ENCODE measurements around the gene XPNPEP2. TPM values are rescaled to one million over a fixed set of nuclear protein-coding genes. Genes with fewer than 3 reads are reported as not detected.

XPNPEP2 gene
- total RNA-seq, 1 donor from 2014 or later, result not detected

DNA sequence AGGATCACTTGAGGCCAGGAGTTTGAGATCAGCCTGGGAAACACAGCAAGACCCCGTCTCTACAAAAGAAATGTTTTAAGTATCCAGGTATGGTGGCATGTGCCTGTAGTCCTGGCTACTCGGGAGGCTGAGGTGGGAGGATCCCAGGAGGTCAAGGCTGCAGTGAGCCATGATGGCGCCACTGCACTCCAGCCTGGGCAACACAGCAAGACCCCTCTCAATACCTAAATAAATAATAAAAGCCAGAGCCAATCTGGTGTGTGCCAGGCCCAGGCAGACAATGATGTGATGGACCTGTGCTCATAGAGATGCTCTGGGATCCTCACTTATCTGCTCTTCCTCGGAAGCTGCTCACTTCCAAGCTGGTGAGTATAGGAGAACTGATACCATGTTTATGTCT is 22.8 kb downstream of the XPNPEP2 start:
- TF ChIP-seq, protein P1, sequence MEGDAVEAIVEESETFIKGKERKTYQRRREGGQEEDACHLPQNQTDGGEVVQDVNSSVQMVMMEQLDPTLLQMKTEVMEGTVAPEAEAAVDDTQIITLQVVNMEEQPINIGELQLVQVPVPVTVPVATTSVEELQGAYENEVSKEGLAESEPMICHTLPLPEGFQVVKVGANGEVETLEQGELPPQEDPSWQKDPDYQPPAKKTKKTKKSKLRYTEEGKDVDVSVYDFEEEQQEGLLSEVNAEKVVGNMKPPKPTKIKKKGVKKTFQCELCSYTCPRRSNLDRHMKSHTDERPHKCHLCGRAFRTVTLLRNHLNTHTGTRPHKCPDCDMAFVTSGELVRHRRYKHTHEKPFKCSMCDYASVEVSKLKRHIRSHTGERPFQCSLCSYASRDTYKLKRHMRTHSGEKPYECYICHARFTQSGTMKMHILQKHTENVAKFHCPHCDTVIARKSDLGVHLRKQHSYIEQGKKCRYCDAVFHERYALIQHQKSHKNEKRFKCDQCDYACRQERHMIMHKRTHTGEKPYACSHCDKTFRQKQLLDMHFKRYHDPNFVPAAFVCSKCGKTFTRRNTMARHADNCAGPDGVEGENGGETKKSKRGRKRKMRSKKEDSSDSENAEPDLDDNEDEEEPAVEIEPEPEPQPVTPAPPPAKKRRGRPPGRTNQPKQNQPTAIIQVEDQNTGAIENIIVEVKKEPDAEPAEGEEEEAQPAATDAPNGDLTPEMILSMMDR (IDR thresholded peaks at IDR 0.05; ENCODE audit: insufficient read depth, low read length, severe bottlenecking), result no peak
- FAIRE-seq (no peak), DNase-seq (ENCODE audit: low read depth) (no peak)
- H3K36me3 ChIP-seq (ENCODE audit: control insufficient read depth, insufficient read depth, low read length), result no peaks in the 10 kb centered on the region
- H3K4me3 ChIP-seq (ENCODE audit: low read depth, low read length), result no peak overlapping the region
- no peaks in the 10 kb centered on the region for H3K27me3 ChIP-seq (ENCODE audit: control insufficient read depth, insufficient read depth, low read length)

DNA sequence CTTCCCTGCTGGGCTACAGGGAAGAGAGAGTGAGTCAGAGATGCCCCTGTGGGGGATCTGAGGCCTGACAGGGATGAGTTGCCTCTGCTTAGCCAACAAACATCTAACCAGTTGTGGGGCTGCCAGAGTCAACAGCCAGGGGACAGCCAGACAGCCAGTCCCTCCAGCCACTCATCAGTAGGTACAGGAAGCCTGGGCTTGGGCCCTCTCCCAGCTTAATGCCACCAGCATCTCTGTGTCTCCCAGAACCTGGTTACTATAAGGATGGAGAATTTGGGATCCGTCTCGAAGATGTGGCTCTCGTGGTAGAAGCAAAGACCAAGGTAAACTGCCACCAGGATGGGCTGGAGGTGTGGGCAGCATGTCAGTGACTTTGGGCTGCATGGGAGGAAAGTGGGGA is 23.7 kb downstream of the XPNPEP2 start:
- Histone ChIP-seq H3K27me3 (ENCODE audit: control insufficient read depth, insufficient read depth, low read length) (no peaks in the 10 kb centered on the region), H3K4me3 (ENCODE audit: low read depth, low read length) (no peak overlapping the region), H3K36me3 (ENCODE audit: control insufficient read depth, insufficient read depth, low read length) (no peaks in the 10 kb centered on the region)
- FAIRE-seq, result no peak
- TF ChIP-seq, protein P1 (IDR thresholded peaks at IDR 0.05; ENCODE audit: insufficient read depth, low read length, severe bottlenecking), result no peak
- DNase-seq (ENCODE audit: low read depth), result no peak

DNA sequence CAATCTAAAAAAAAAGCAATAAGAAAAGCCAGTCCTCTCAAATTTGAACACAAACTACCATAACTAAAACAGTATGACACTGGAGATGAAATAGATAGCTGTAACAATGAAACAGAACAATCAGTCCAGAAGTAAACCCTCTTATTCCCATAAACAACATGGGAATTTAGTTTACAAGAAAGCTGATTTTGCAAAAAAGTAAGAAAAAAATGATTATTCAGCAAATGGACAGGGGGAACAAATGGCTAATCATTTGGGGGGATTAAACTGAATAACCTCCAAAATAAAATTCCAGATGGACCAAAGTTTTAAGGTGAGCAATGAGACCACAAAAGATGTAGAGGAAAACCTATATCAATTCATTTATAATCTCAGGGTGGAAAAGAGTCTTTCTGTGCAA is 24.9 kb downstream of the XPNPEP2 start:
- H3K36me3 ChIP-seq (ENCODE audit: control insufficient read depth, insufficient read depth, low read length), result no peaks in the 10 kb centered on the region
- no peaks in the 10 kb centered on the region for H3K27me3 ChIP-seq (ENCODE audit: control insufficient read depth, insufficient read depth, low read length)
- DNase-seq (ENCODE audit: low read depth) (no peak), FAIRE-seq (no peak)
- no peak overlapping the region for H3K4me3 ChIP-seq (ENCODE audit: low read depth, low read length)
- TF ChIP-seq, protein P1 (IDR thresholded peaks at IDR 0.05; ENCODE audit: insufficient read depth, low read length, severe bottlenecking), result no peak

DNA sequence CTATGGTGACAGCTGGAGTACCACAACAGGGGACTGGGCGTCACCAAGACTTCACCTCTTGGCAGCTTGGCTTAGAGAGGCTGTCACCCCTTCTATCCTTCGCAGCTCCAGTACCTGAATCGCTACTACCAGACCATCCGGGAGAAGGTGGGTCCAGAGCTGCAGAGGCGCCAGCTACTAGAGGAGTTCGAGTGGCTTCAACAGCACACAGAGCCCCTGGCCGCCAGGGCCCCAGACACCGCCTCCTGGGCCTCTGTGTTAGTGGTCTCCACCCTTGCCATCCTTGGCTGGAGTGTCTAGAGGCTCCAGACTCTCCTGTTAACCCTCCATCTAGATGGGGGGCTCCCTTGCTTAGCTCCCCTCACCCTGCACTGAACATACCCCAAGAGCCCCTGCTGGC is 29.4 kb downstream of the XPNPEP2 start:
- no peak overlapping the region for H3K4me3 ChIP-seq (ENCODE audit: low read depth, low read length)
- TF ChIP-seq, protein P1 (IDR thresholded peaks at IDR 0.05; ENCODE audit: insufficient read depth, low read length, severe bottlenecking), result no peak
- H3K27me3 ChIP-seq (ENCODE audit: control insufficient read depth, insufficient read depth, low read length), result no peaks in the 10 kb centered on the region
- FAIRE-seq (no peak), DNase-seq (ENCODE audit: low read depth) (no peak)
- H3K36me3 ChIP-seq (ENCODE audit: control insufficient read depth, insufficient read depth, low read length), result no peaks in the 10 kb centered on the region

DNA sequence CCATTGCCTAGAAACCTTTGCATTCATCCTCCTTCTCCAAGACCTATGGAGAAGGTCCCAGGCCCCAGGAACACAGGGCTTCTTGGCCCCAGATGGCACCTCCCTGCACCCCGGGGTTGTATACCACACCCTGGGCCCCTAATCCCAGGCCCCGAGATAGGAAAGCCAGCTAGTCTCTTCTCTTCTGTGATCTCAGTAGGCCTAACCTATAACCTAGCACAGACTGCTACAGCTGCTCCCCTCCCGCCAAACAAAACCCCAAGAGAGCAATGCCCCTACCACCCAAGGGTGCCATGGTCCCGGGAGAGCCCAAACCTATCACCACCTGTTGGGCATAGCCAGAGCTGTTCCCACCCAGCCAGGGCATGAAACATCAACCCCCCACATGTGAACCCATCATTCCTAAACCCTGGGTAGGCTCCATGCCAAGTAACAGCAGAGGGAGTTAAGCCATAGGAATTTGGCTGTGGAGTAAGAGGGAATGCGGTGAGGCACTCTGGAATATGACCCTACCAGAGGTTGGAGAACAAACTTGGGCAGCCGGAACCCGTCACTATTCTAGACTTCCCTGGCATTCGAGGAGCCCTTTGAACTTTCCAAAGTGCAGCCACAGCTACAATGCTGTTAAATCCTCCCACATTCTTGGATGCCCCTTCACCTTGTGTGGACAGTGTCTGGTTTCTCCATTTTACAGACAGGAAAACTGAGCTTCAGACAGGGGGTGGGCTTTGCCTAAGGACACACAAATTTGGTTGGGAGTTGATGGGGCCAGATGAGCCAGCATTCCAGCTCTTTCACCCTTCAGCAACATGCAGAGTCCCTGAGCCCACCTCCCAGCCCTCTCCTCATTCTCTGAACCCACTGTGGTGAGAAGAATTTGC is 30.0 kb downstream of the XPNPEP2 start:
- FAIRE-seq, result no peak
- TF ChIP-seq, protein P1 (IDR thresholded peaks at IDR 0.05; ENCODE audit: insufficient read depth, low read length, severe bottlenecking), result no peak

More for the DNA sequence above, 30.0 kb downstream of the XPNPEP2 start:
- Histone ChIP-seq H3K27me3 (ENCODE audit: control insufficient read depth, insufficient read depth, low read length) (no peaks in the 10 kb centered on the region), H3K4me3 (ENCODE audit: low read depth, low read length) (no peak overlapping the region), H3K36me3 (ENCODE audit: control insufficient read depth, insufficient read depth, low read length) (no peaks in the 10 kb centered on the region)
- no peak for DNase-seq (ENCODE audit: low read depth)
